Panc1 (cell line): ENCODE data around the gene HNRNPH2. TPM values are rescaled to one million over a fixed set of nuclear protein-coding genes. Genes with fewer than 3 reads are reported as not detected.

Experiments used
- ATAC-seq: fragments of 200-7000 bp; cut with Tn5 transposase; 2 replicates; pipeline ENCODE4 v1.9.1; 2020; ENCODE audit warnings: mild to moderate bottlenecking, moderate library complexity
- BruUV-seq: library from RNA; stranded (reverse); fragments of 400-500 nt; replicated peaks from 2 replicates; lab custom pipeline; 2021; lab: Mats Ljungman, UMichigan
- CTCF ChIA-PET: fragments of 300-600 bp; sonication (Branson Sonifier 250); formaldehyde crosslinking; loops from one replicate; lab custom pipeline; 2022; ENCODE audit warnings: antibody characterized with exemption; lab: Charles Lee
- POLR2A ChIA-PET: fragments of 300-600 bp; sonication (Branson Sonifier 250); formaldehyde crosslinking; loops from one replicate; lab custom pipeline; 2022; ENCODE audit warnings: antibody characterized with exemption; lab: Charles Lee
- DNase-seq: peaks from one replicate; pipeline ENCODE4 v3.0.0-alpha.2; 2010; ENCODE audit warnings: low read depth, low spot score
- H3K27ac ChIP-seq: 2 replicates; pipeline ENCODE4 v1.5.1; 2011; ENCODE audit warnings: mild to moderate bottlenecking, low read length, inconsistent platforms
- H3K27me3 ChIP-seq: fragments of 200-500 bp; sonication (Bioruptor generic); 2 replicates; pipeline ENCODE4 v1.6.0; 2014; ENCODE audit warnings: low read length, inconsistent platforms; ENCODE audit not compliant: control insufficient read depth, insufficient read depth
- H3K36me3 ChIP-seq: fragments of 200-500 bp; sonication (Bioruptor generic); 2 replicates; pipeline ENCODE4 v1.5.1; 2014; ENCODE audit warnings: inconsistent platforms, mild to moderate bottlenecking, low read length, moderate library complexity; ENCODE audit not compliant: control insufficient read depth, insufficient read depth
- H3K4me1 ChIP-seq: 2 replicates; pipeline ENCODE4 v1.5.1; 2011; ENCODE audit warnings: inconsistent platforms, mild to moderate bottlenecking, low read length, moderate library complexity; ENCODE audit not compliant: control insufficient read depth, insufficient read depth
- H3K4me3 ChIP-seq, 2 experiments: 2 replicates each; pipeline ENCODE4 v1.5.1; 2011 to 2012; ENCODE audit warnings: low read depth in 2 of 2, low read length in 2 of 2, mild to moderate bottlenecking in 2 of 2, inconsistent platforms in 1 of 2, moderate library complexity in 1 of 2
- H3K9me3 ChIP-seq: fragments of 200-500 bp; sonication (Bioruptor generic); 2 replicates; pipeline ENCODE4 v1.5.1; 2014; ENCODE audit warnings: low read depth, mild to moderate bottlenecking, inconsistent platforms, low read length, moderate library complexity; ENCODE audit not compliant: control insufficient read depth, insufficient read depth
- POLR2AphosphoS5 ChIP-seq: IDR thresholded peaks from 2 replicates; pipeline ENCODE4 v1.6.1; 2012; ENCODE audit warnings: mild to moderate bottlenecking, low read depth, low read length, moderate library complexity
- REST ChIP-seq, 2 experiments: IDR thresholded peaks; 2 replicates each; pipeline ENCODE4 v1.6.1; 2011 to 2012; ENCODE audit warnings: low read depth in 2 of 2, control low read depth in 1 of 2, low read length in 1 of 2, mild to moderate bottlenecking in 1 of 2, moderate library complexity in 1 of 2; ENCODE audit not compliant: insufficient read depth in 1 of 2
- SIN3A ChIP-seq: IDR thresholded peaks from 2 replicates; pipeline ENCODE4 v1.6.1; 2012; ENCODE audit warnings: low read depth, mild to moderate bottlenecking, low read length, moderate library complexity, borderline replicate concordance; ENCODE audit not compliant: insufficient read depth
- TCF7L2 ChIP-seq: IDR thresholded peaks from 2 replicates; pipeline ENCODE4 v1.6.1; 2011; ENCODE audit warnings: mild to moderate bottlenecking, low read depth, low read length, inconsistent platforms
- in situ Hi-C: cut with HindIII; loops from 2 replicates; pipeline ENCODE4 v1.10.0; 2016; ENCODE audit warnings: low sequenced_read_pairs, low pct_unique_long_range_greater_than_20kb
- intact Hi-C: fragments of 100-400 bp; cut with micrococcal nuclease; formaldehyde crosslinking; loops from one replicate; pipeline ENCODE4 v1.10.0; 2022; ENCODE audit not compliant: unreplicated experiment
- total RNA-seq: library from RNA; stranded (reverse); gene quantifications from one replicate; pipeline ENCODE4 v1.2.1, GENCODE V29; 2021; ENCODE audit not compliant: unreplicated experiment
- TF ChIP-seq, protein P1 (sequence below): fragments of 450-650 bp; IDR thresholded peaks from 2 replicates; pipeline ENCODE4 v1.5.1; 2017; ENCODE audit warnings: mild to moderate bottlenecking

HNRNPH2 gene
- total RNA-seq, 1 experiment from 2014 or later, result 91.5 TPM

DNA sequence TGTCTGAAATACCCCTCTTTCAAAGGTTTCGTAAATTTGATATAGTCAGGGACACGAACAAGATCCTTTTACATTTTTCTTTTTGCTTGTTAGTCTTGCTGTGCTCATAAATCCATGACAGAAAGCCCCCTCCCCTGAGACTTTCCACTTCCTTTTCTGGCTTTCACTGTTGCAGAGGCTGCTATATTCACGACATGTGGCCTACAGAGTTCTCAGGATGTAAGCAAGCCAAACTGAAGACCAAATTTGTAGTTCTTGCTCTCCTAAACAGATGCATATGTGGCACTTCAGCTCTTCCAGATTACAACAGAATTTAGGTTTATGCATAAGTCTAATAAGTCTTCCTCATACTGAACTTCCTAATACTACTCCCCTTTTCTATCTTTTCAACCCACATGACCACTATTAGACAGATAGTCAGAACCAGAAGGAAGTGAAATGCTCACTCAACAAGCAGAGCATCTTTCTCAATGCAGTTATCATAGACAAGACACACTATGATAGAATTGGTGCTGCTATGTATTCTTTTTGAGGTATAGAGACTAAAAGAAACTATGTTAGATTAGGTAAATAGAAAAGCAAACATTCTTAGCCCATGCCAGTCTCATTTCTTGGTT, 37.0 kb upstream of the HNRNPH2 start:
- in situ Hi-C loops (no loop called here), intact Hi-C loops (no loop called here)
- DNase-seq (no peak), ATAC-seq (no peak)
- ChIA-PET POLR2A (no interaction called here), CTCF (no interaction called here)
- H3K27me3 ChIP-seq, result peaks cover 10% of the 10 kb centered on the region; the same call in 1 of the 2 replicates
- H3K4me3 ChIP-seq, result no peak overlapping the region
- no peaks in the 10 kb centered on the region for H3K36me3 ChIP-seq
- no peaks in the 10 kb centered on the region for H3K4me1 ChIP-seq
- TF ChIP-seq REST (IDR thresholded peaks at IDR 0.05; ENCODE audit: insufficient read depth in 1 of 2, low read depth in 2 of 2, low read length in 1 of 2), result no peak
- TF ChIP-seq TCF7L2, result no peak
- no peak for TF ChIP-seq SIN3A
- TF ChIP-seq, protein P1, sequence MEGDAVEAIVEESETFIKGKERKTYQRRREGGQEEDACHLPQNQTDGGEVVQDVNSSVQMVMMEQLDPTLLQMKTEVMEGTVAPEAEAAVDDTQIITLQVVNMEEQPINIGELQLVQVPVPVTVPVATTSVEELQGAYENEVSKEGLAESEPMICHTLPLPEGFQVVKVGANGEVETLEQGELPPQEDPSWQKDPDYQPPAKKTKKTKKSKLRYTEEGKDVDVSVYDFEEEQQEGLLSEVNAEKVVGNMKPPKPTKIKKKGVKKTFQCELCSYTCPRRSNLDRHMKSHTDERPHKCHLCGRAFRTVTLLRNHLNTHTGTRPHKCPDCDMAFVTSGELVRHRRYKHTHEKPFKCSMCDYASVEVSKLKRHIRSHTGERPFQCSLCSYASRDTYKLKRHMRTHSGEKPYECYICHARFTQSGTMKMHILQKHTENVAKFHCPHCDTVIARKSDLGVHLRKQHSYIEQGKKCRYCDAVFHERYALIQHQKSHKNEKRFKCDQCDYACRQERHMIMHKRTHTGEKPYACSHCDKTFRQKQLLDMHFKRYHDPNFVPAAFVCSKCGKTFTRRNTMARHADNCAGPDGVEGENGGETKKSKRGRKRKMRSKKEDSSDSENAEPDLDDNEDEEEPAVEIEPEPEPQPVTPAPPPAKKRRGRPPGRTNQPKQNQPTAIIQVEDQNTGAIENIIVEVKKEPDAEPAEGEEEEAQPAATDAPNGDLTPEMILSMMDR, result no peak
- TF ChIP-seq POLR2AphosphoS5, result no peak
- no peak overlapping the region for H3K27ac ChIP-seq
- BruUV-seq, result no TSS peak
- H3K9me3 ChIP-seq, result no peaks in the 10 kb centered on the region

- Histone ChIP-seq H3K27ac (no peak overlapping the region), H3K4me3 (no peak overlapping the region), H3K27me3 (peaks cover 4% of the 10 kb centered on the region; the same call in 1 of the 2 replicates), H3K36me3 (no peaks in the 10 kb centered on the region), H3K9me3 (no peaks in the 10 kb centered on the region), H3K4me1 (no peaks in the 10 kb centered on the region)
- intact Hi-C loops, result no loop called here
- no TSS peak for BruUV-seq
- ATAC-seq (no peak), DNase-seq (no peak)
- TF ChIP-seq TCF7L2 (no peak), SIN3A (no peak), POLR2AphosphoS5 (no peak), REST (IDR thresholded peaks at IDR 0.05; ENCODE audit: insufficient read depth in 1 of 2, low read depth in 2 of 2, low read length in 1 of 2) (no peak)
- TF ChIP-seq, protein P1, result no peak
- POLR2A ChIA-PET, result no interaction called here
- in situ Hi-C loops, result no loop called here
- CTCF ChIA-PET, result no interaction called here
Measured at GRCh38 chrX:101377547-101377946, 30.5 kb upstream of the HNRNPH2 start.
